ENCODE measurements around the gene POLR3A.
A peak's percentile ranks its signal among the peaks of the same experiment; 100 is the strongest.
"Not testable (repeated sequence)": the region's sequence is repeated elsewhere in the genome, so short reads cannot be mapped to it uniquely, and the experiment has no call there.

POLR3A gene

GRCh38 chr10:78013564-78013963 is 15.8 kb downstream of the POLR3A start:
- Mint-ChIP-seq H3K36me3 (peaks cover 100% of the 10 kb centered on the region), H3K4me1 (no peaks in the 10 kb centered on the region), H3K9me3 (no peaks in the 10 kb centered on the region), H3K27ac (no peak overlapping the region), H3K4me3 (no peak overlapping the region)
- ATAC-seq (no peak), DNase-seq (ENCODE audit: low spot score in 2 of 2) (no peak)

- no peaks in the 10 kb centered on the region for H3K9me3 Mint-ChIP-seq
- H3K27ac Mint-ChIP-seq: no peak overlapping the region
- ATAC-seq: no peak
- H3K4me1 Mint-ChIP-seq: no peaks in the 10 kb centered on the region
- DNase-seq (ENCODE audit: low spot score in 2 of 2): no peak
- H3K36me3 Mint-ChIP-seq: peaks cover 100% of the 10 kb centered on the region
- no peak overlapping the region for H3K4me3 Mint-ChIP-seq
Measured at GRCh38 chr10:78011065-78011464, 18.2 kb downstream of the POLR3A start.

GRCh38 chr10:78010278-78010677 is 19.0 kb downstream of the POLR3A start:
- H3K9me3 Mint-ChIP-seq: no peaks in the 10 kb centered on the region
- H3K4me1 Mint-ChIP-seq: no peaks in the 10 kb centered on the region
- ATAC-seq (no peak), DNase-seq (ENCODE audit: low spot score in 2 of 2) (no peak)
- H3K4me3 Mint-ChIP-seq: no peak overlapping the region
- peak overlapping the region; percentile 64 for H3K27ac Mint-ChIP-seq
- peaks cover 100% of the 10 kb centered on the region for H3K36me3 Mint-ChIP-seq

GRCh38 chr10:78009662-78010061 is 19.7 kb downstream of the POLR3A start:
- Mint-ChIP-seq H3K4me1 (no peaks in the 10 kb centered on the region), H3K27ac (no peak overlapping the region), H3K4me3 (no peak overlapping the region), H3K36me3 (peaks cover 100% of the 10 kb centered on the region), H3K9me3 (no peaks in the 10 kb centered on the region)
- no peak for ATAC-seq
- DNase-seq (ENCODE audit: low spot score in 2 of 2): no peak

- no peak for DNase-seq (ENCODE audit: low spot score in 2 of 2)
- H3K4me1 Mint-ChIP-seq: no peaks in the 10 kb centered on the region
- no peaks in the 10 kb centered on the region for H3K9me3 Mint-ChIP-seq
- no peak for ATAC-seq
- peaks cover 100% of the 10 kb centered on the region for H3K36me3 Mint-ChIP-seq
- H3K4me3 Mint-ChIP-seq: no peak overlapping the region
- H3K27ac Mint-ChIP-seq: no peak overlapping the region
Measured at GRCh38 chr10:78007172-78007571, 22.1 kb downstream of the POLR3A start.

GRCh38 chr10:78004215-78005026 is 24.9 kb downstream of the POLR3A start:
- H3K27ac Mint-ChIP-seq: no peak overlapping the region
- no peaks in the 10 kb centered on the region for H3K4me1 Mint-ChIP-seq
- no peaks in the 10 kb centered on the region for H3K9me3 Mint-ChIP-seq
- no peak for DNase-seq (ENCODE audit: low spot score in 2 of 2)
- no peak for ATAC-seq
- no peak overlapping the region for H3K4me3 Mint-ChIP-seq
- peaks cover 100% of the 10 kb centered on the region for H3K36me3 Mint-ChIP-seq

GRCh38 chr10:78002541-78003288 is 26.6 kb downstream of the POLR3A start:
- Mint-ChIP-seq H3K4me1 (no peaks in the 10 kb centered on the region), H3K9me3 (no peaks in the 10 kb centered on the region), H3K36me3 (peaks cover 100% of the 10 kb centered on the region), H3K27ac (no peak overlapping the region), H3K4me3 (no peak overlapping the region)
- ATAC-seq (no peak), DNase-seq (ENCODE audit: low spot score in 2 of 2) (no peak)

- DNase-seq (ENCODE audit: low spot score in 2 of 2): no peak
Measured at GRCh38 chr10:78000956-78001472, 28.3 kb downstream of the POLR3A start.

GRCh38 chr10:78000206-78000605 is 29.1 kb downstream of the POLR3A start:
- H3K4me3 Mint-ChIP-seq: no peak overlapping the region
- H3K36me3 Mint-ChIP-seq: peaks cover 96% of the 10 kb centered on the region
- ATAC-seq: no peak
- DNase-seq (ENCODE audit: low spot score in 2 of 2): no peak
- no peak overlapping the region for H3K27ac Mint-ChIP-seq
- H3K4me1 Mint-ChIP-seq: no peaks in the 10 kb centered on the region
- no peaks in the 10 kb centered on the region for H3K9me3 Mint-ChIP-seq

More at GRCh38 chr10:78000956-78001472, 28.3 kb downstream of the POLR3A start:
- no peaks in the 10 kb centered on the region for H3K4me1 Mint-ChIP-seq
- H3K27ac Mint-ChIP-seq: peak overlapping the region; percentile 23
- no peaks in the 10 kb centered on the region for H3K9me3 Mint-ChIP-seq
- peaks cover 99% of the 10 kb centered on the region for H3K36me3 Mint-ChIP-seq
- no peak overlapping the region for H3K4me3 Mint-ChIP-seq
- no peak for ATAC-seq

GRCh38 chr10:77998780-77999179 is 30.5 kb downstream of the POLR3A start:
- H3K9me3 Mint-ChIP-seq; ATAC-seq; H3K4me1 Mint-ChIP-seq; H3K4me3 Mint-ChIP-seq; DNase-seq (ENCODE audit: low spot score in 2 of 2); H3K27ac Mint-ChIP-seq: not testable (repeated sequence)
- H3K36me3 Mint-ChIP-seq: peaks cover 95% of the 10 kb centered on the region

GRCh38 chr10:77993620-77994019 is 35.7 kb downstream of the POLR3A start:
- DNase-seq (ENCODE audit: low spot score in 2 of 2): no peak
- Mint-ChIP-seq H3K4me1 (no peaks in the 10 kb centered on the region), H3K4me3 (no peak overlapping the region), H3K9me3 (no peaks in the 10 kb centered on the region), H3K36me3 (peaks cover 95% of the 10 kb centered on the region), H3K27ac (peak overlapping the region; percentile 6)
- ATAC-seq: no peak

- peak; percentile 60 for ATAC-seq
- no peaks in the 10 kb centered on the region for H3K9me3 Mint-ChIP-seq
- no peak for DNase-seq (ENCODE audit: low spot score in 2 of 2)
Measured at GRCh38 chr10:77989081-77989724, 40.1 kb downstream of the POLR3A start.

GRCh38 chr10:77987671-77988255 is 41.6 kb downstream of the POLR3A start:
- H3K4me1 Mint-ChIP-seq: no peaks in the 10 kb centered on the region
- H3K4me3 Mint-ChIP-seq: no peak overlapping the region
- H3K36me3 Mint-ChIP-seq: peaks cover 96% of the 10 kb centered on the region
- no peak for ATAC-seq
- no peak for DNase-seq (ENCODE audit: low spot score in 2 of 2)
- no peaks in the 10 kb centered on the region for H3K9me3 Mint-ChIP-seq
- H3K27ac Mint-ChIP-seq: peak overlapping the region; percentile 58

More at GRCh38 chr10:77989081-77989724, 40.1 kb downstream of the POLR3A start:
- H3K4me3 Mint-ChIP-seq: no peak overlapping the region
- no peak overlapping the region for H3K27ac Mint-ChIP-seq
- H3K36me3 Mint-ChIP-seq: peaks cover 96% of the 10 kb centered on the region
- no peaks in the 10 kb centered on the region for H3K4me1 Mint-ChIP-seq

- H3K4me1 Mint-ChIP-seq: no peaks in the 10 kb centered on the region
- H3K27ac Mint-ChIP-seq: peak overlapping the region; percentile 75
- peaks cover 96% of the 10 kb centered on the region for H3K36me3 Mint-ChIP-seq
- no peak overlapping the region for H3K4me3 Mint-ChIP-seq
- ATAC-seq: no peak
- DNase-seq (ENCODE audit: low spot score in 2 of 2): no peak
- no peaks in the 10 kb centered on the region for H3K9me3 Mint-ChIP-seq
Measured at GRCh38 chr10:77984986-77985385, 44.3 kb downstream of the POLR3A start.

All from stimulated activated effector memory CD8-positive, alpha-beta T cell treated with anti-CD3 and anti-CD28 coated beads, Interleukin-12 subunit alpha, Interleukin-12 subunit beta, amount 100 ng/mL, for 72 hours (primary cell).